Subcutaneous abdominal adipose tissue (tissue), 5 donors: ENCODE measurements around the gene SLC36A2.
"Not testable (repeated sequence)": the region's sequence is repeated elsewhere in the genome, so short reads cannot be mapped to it uniquely, and the experiment has no call there.

Experiments used
- H3K27ac ChIP-seq: one replicate; pipeline ENCODE4 v1.7.0; 2013; ENCODE audit warnings: low read depth, mild to moderate bottlenecking, inconsistent platforms, low read length, moderate library complexity
- H3K27me3 ChIP-seq, 5 donors: one replicate each; pipeline ENCODE4 v1.7.0; 2013; ENCODE audit warnings: low read length in 5 of 5, inconsistent platforms in 1 of 5; ENCODE audit not compliant: control insufficient read depth in 5 of 5, insufficient read depth in 4 of 5
- H3K36me3 ChIP-seq, 5 donors: one replicate each; pipeline ENCODE4 v1.7.0; 2013; ENCODE audit warnings: low read length in 5 of 5; ENCODE audit not compliant: control insufficient read depth in 5 of 5, insufficient read depth in 5 of 5
- H3K4me1 ChIP-seq, 5 donors: one replicate each; pipeline ENCODE4 v1.7.0; 2013; ENCODE audit warnings: low read length in 5 of 5, mild to moderate bottlenecking in 3 of 5, moderate library complexity in 1 of 5; ENCODE audit not compliant: control insufficient read depth in 5 of 5, insufficient read depth in 5 of 5
- H3K4me3 ChIP-seq, 5 donors: one replicate each; pipeline ENCODE4 v1.7.0; 2013; ENCODE audit warnings: low read length in 5 of 5, low read depth in 1 of 5
- H3K9ac ChIP-seq, 5 donors: one replicate each; pipeline ENCODE4 v1.7.0; 2013; ENCODE audit warnings: low read length in 5 of 5, mild to moderate bottlenecking in 4 of 5, moderate library complexity in 3 of 5
- H3K9me3 ChIP-seq, 5 donors: one replicate each; pipeline ENCODE4 v1.7.0; 2013; ENCODE audit warnings: low read length in 5 of 5; ENCODE audit not compliant: control insufficient read depth in 5 of 5
- donor health status: healthy.
- donor health status: healthy.
- donor health status: healthy.
- donor health status: healthy.
- donor health status: healthy.

SLC36A2 gene

DNA sequence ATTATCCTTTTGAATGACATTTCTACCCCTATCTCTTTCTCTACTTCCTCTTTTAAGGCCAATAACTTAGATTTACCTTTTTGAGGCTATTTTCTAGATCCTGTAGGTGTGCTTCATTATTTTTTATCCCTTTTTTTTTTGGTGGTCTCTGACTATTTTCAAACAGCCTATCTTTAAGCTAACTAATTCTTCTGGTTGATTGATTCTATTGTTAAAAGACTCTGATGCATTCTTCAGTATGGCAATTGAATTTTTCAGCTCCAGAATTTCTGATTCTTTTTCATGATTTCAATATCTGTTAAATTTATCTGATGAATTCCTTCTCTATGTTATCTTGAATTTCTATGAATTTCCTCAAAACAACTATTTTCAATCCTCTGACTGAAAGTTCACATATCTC is 36.4 kb downstream of the SLC36A2 start:
- Histone ChIP-seq H3K27ac (no peak overlapping the region), H3K9ac (no peak overlapping the region), H3K36me3 (no peaks in the 10 kb centered on the region), H3K9me3 (peaks cover 0 to 6% (median 0%) of the 10 kb centered on the region in 5 donors), H3K4me1 (peaks cover 0 to 2% (median 0%) of the 10 kb centered on the region in 5 donors), H3K4me3 (no peak overlapping the region), H3K27me3 (no peaks in the 10 kb centered on the region)

DNA sequence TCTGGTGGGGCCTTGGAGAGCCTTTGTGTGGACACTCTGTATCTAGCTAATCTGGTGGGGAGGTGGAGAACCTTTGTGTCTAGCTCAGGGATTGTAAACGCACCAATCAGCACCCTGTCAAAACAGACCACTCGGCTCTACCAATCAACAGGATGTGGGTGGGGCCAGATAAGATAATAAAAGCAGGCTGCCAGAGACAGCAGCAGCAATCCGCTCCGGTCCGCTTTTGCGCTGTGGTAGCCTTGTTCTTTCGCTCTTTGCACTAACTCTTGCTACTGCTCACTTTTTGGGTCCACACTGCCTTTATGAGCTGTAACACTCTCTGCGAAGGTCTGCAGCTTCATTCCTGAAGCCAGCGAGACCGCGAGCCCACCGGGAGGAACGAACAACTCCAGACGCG is 37.5 kb downstream of the SLC36A2 start:
- not testable (repeated sequence) for H3K9ac ChIP-seq, H3K27ac ChIP-seq, H3K4me3 ChIP-seq, H3K4me1 ChIP-seq, H3K36me3 ChIP-seq, H3K27me3 ChIP-seq, H3K9me3 ChIP-seq

DNA sequence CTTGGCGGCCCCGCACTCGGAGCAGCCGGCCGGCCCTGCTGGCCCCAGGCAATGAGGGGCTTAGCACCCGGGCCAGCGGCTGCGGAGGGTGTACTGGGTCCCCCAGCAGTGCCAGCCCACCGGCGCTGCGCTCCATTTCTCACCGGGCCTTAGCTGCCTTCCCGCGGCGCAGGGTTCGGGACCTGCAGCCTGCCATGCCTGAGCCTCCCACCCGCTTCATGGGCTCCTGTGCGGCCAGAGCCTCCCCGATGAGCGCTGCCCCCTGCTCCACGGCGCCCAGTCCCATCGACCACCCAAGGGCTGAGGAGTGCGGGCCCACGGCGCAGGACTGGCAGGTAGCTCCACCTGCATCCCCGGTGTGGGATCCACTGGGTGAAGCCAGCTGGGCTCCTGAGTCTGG is 38.1 kb downstream of the SLC36A2 start:
- not testable (repeated sequence) for H3K27ac ChIP-seq, H3K36me3 ChIP-seq, H3K4me3 ChIP-seq, H3K9ac ChIP-seq, H3K9me3 ChIP-seq, H3K27me3 ChIP-seq, H3K4me1 ChIP-seq

DNA sequence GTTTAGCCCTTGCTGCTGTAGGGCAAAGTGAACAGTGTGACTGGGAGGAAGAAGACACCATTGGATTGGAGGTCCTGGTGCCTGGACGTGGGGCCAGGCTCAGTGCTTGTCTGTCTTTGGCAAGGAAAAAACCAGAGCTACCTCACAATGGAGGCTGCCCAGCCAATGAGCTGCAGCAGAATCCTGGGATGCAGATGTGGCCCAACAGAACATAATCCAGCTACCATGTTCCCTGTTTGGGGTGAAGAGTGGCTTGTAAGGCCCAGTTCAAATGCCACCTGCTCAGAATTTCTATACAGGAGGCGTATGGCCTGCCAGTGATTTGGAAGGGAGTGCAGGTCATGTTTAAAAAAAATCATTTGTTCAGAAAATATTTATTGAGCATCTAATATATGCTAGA is 43.7 kb downstream of the SLC36A2 start, which contains the start of gene SLC36A3:
Gene SLC36A3 (minus strand): TSS at position 101 of the 400 bp plus-strand sequence. CDS start 412 bp downstream, outside the sequence.
- Histone ChIP-seq H3K4me3 (no peak within 1 kb of the TSS), H3K9me3 (no peaks in the 10 kb centered on the region), H3K27me3 (peaks cover 0 to 3% (median 0%) of the 10 kb centered on the region in 5 donors), H3K27ac (no peak within 1 kb of the TSS), H3K4me1 (no peaks in the 10 kb centered on the region), H3K9ac (no peak within 1 kb of the TSS), H3K36me3 (no peaks in the 10 kb centered on the region)

DNA sequence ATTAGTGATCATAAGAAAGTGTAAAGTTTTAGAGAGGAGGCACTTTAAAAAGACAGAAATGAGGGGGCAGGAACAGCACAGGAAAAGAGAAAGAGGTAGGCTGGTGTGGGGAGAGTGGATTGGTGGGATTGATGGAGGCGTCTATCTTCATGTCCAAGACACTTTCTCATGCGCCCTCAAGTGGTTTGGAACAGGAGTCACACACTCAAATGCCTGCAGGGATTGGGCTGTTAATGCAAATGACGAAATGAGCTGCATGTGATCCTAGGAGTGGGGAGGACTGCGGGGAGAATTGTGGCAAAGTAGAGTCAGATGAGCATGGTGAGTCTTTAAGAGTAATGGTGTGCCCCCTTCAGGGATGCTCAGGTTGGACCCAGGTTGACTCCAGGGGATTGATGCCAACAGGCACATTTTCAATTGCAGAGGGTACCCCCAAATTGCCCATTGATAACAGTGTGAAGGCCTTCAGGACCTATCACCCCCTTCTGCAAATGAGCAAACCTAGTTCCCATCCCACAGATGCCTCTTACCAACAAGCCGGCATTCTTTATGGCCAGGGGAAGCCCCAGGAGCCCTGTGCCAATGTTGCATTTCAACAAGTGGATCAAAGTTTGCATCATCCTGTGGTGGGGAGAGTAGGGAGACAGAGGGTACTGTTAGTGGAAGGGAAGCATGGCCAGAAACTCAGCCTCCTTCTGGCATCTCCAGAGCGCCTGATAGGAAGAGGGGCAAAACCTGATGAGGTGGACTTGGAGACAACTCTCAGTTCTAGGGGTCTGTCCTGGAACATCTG is 49.1 kb downstream of the SLC36A2 start:
- H3K9ac ChIP-seq: no peak overlapping the region

DNA sequence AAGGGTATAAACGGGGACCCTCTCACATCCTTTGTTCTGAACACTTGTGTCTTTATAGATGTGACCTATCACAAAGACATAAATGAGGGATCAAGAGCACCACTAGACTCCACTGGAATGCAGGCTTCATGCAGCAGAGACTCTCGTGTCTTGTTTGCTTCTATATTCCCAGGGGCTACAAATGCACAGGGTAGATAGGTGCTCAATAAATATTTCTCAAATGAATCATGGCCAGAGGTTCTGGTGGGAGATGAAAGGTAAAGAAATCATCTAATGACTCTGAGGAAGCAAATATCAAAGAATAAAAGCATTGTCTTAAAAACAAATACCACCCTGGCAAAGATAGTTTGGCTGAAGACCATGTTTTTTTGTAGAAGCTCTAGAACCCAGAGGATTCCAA is 50.4 kb downstream of the SLC36A2 start:
- Histone ChIP-seq H3K4me3 (no peak overlapping the region), H3K27ac (no peak overlapping the region), H3K36me3 (no peaks in the 10 kb centered on the region), H3K9ac (no peak overlapping the region), H3K27me3 (peaks cover 0 to 3% (median 0%) of the 10 kb centered on the region in 5 donors), H3K9me3 (no peaks in the 10 kb centered on the region), H3K4me1 (peaks cover 2 to 14% (median 11%) of the 10 kb centered on the region in 5 donors)

More for the DNA sequence above, 49.1 kb downstream of the SLC36A2 start:
- H3K27me3 ChIP-seq: peaks cover 0 to 3% (median 0%) of the 10 kb centered on the region in 5 donors
- peaks cover 2 to 14% (median 11%) of the 10 kb centered on the region in 5 donors for H3K4me1 ChIP-seq
- H3K9me3 ChIP-seq: no peaks in the 10 kb centered on the region
- no peak overlapping the region for H3K27ac ChIP-seq
- H3K36me3 ChIP-seq: no peaks in the 10 kb centered on the region
- no peak overlapping the region for H3K4me3 ChIP-seq

DNA sequence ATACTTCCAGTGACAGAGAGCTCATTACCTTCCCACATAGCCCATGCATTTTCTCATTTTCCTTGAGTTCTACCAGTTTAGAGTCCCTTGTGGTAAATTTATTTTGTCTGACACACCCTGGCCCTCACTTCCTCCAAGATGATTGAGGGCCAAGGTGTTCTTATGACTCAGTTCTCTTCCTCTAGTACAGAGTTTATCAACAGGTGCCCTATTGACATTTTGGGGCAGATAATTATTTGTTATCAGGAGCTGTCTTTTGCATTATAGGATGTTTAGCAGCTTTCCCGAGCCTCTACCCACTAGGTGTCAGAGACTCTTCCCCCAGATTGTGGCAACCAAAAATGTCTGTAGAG is 50.9 kb downstream of the SLC36A2 start:
- Histone ChIP-seq H3K36me3 (no peaks in the 10 kb centered on the region), H3K4me3 (no peak overlapping the region), H3K27me3 (peaks cover 0 to 3% (median 0%) of the 10 kb centered on the region in 5 donors), H3K9ac (no peak overlapping the region), H3K27ac (no peak overlapping the region), H3K4me1 (peaks cover 2 to 14% (median 11%) of the 10 kb centered on the region in 5 donors), H3K9me3 (no peaks in the 10 kb centered on the region)

DNA sequence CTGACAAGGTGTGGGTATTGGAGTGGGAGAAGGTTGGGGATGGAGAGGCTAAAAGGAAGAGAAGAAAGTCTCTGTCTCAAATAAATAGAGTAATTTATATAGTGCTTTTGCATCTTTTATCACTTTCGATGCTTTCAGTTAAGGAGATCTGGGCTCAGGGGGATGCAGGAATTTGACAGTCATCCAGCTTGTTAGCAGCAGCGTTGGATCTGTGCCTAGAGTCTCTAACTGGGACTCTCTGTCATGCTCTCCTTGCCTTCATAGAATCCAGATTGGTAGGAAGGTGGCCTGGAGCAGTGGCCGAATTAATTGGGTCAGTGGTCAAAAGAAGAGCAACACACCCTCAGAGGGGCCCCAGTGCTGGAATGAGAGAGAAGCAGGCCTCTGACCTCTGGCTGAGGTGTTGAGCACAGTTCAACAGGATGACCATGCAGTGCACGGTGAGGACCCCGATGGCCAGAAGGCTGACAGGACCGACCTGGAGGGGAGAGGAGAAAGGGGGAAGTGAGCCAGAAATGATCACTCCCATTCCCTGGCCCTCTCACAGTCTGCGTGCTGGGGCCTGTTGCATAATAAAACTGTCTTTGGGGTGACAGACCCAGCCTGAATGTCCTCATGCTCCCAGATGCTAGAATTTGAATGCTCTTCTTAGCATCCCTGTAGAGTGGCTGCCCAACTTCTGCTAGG is 51.4 kb downstream of the SLC36A2 start:
- peaks cover 0 to 4% (median 0%) of the 10 kb centered on the region in 5 donors for H3K9me3 ChIP-seq
- H3K27ac ChIP-seq: no peak overlapping the region
- H3K4me1 ChIP-seq: peaks cover 2 to 14% (median 11%) of the 10 kb centered on the region in 5 donors
- H3K4me3 ChIP-seq: no peak overlapping the region
- peaks cover 0 to 3% (median 0%) of the 10 kb centered on the region in 5 donors for H3K27me3 ChIP-seq
- no peak overlapping the region for H3K9ac ChIP-seq
- H3K36me3 ChIP-seq: no peaks in the 10 kb centered on the region

DNA sequence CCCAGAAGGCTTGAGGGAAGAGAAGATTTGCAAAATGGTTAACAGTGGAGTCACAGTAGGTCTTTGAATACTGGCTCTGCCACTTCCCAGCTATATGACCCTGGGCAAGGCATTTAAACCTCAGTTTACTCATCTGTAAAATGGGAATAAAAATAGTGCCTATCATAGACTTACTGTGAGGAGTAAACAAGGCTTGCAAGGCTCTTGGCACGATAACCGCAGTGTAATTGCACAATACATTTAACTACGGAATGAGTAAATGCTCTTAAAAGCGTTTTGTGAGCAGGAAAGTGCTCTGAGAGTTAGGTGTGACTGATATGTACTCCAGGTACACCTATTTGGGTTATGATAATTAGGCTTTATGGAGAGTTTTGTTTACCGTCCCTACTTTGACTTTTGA is 52.2 kb downstream of the SLC36A2 start:
- Histone ChIP-seq H3K9ac (no peak overlapping the region), H3K9me3 (peaks cover 0 to 4% (median 0%) of the 10 kb centered on the region in 5 donors), H3K36me3 (no peaks in the 10 kb centered on the region), H3K4me1 (peaks cover 2 to 14% (median 11%) of the 10 kb centered on the region in 5 donors), H3K27me3 (peaks cover 0 to 3% (median 0%) of the 10 kb centered on the region in 5 donors), H3K27ac (no peak overlapping the region), H3K4me3 (no peak overlapping the region)

DNA sequence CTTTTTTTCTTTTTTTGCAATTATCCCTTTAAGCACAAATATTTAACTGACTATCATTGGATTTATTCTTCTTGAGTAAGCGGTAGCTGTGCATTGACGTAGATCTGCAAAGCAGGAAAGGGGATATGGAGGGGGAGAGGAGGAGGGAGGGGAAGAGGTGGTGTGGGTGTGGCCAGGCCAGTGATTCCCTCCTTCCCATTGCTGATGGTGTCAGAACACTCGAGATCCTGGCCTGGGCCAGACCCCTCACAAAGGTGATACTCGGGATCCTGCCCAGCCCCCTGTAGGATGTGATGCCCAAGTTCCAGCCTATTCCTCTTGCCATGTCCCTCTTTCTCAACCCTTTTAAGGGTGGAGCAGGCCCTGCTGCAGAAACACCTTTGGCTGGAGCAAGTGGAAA is 53.7 kb downstream of the SLC36A2 start:
- Histone ChIP-seq H3K27me3 (no peaks in the 10 kb centered on the region), H3K9me3 (peaks cover 0 to 4% (median 0%) of the 10 kb centered on the region in 5 donors), H3K4me1 (peaks cover 2 to 14% (median 11%) of the 10 kb centered on the region in 5 donors), H3K4me3 (no peak overlapping the region), H3K36me3 (no peaks in the 10 kb centered on the region), H3K9ac (no peak overlapping the region), H3K27ac (no peak overlapping the region)
